Astrocyte (in vitro differentiated cells and primary cell): ENCODE measurements around the gene FRMD4A.

ENCODE experiments used
- CTCF ChIP-seq: IDR thresholded peaks from 2 replicates; pipeline ENCODE4 v1.5.1; 2011; ENCODE audit warnings: low read depth, mild to moderate bottlenecking, inconsistent platforms, low read length, moderate library complexity; ENCODE audit not compliant: insufficient read depth
- EZH2 ChIP-seq: IDR thresholded peaks from 2 replicates; pipeline ENCODE4 v1.6.1; 2012; ENCODE audit warnings: mild to moderate bottlenecking, low read length, inconsistent platforms; ENCODE audit not compliant: insufficient read depth

GRCh38 chr10:13810568-13810967 lies 520.2 kb downstream of the FRMD4A start:
- TF ChIP-seq EZH2 (no peak), CTCF (no peak)
